Kidney (tissue), 14 donors: ENCODE measurements around the gene OPHN1. TPM values are rescaled to one million over a fixed set of nuclear protein-coding genes. Genes with fewer than 3 reads are reported as not detected.

Source experiments
- DNase-seq, 5 donors: peaks; one replicate each; pipeline ENCODE4 v3.0.0-alpha.2; 2013 to 2020
- FAIRE-seq: peaks from 2 replicates; lab custom pipeline; 2012; peaks lifted over from hg19 to GRCh38; lab: Jason Lieb, UNC
- H3K27ac ChIP-seq, 2 donors: one replicate each; pipeline ENCODE4 v1.7.0; 2013; ENCODE audit warnings: low read depth in 2 of 2, low read length in 2 of 2, inconsistent platforms in 1 of 2
- H3K27me3 ChIP-seq: one replicate; pipeline ENCODE4 v1.7.1; 2013; ENCODE audit warnings: low read length, inconsistent platforms; ENCODE audit not compliant: control insufficient read depth, insufficient read depth
- H3K36me3 ChIP-seq, 3 donors: one replicate each; pipeline versions ENCODE4 v1.7.0 to v1.7.1; 2013; ENCODE audit warnings: low read length in 3 of 3, control low read depth in 1 of 3, inconsistent platforms in 1 of 3; ENCODE audit not compliant: insufficient read depth in 3 of 3, control insufficient read depth in 2 of 3
- H3K4me1 ChIP-seq, 3 donors: one replicate each; pipeline versions ENCODE4 v1.7.0 to v1.7.1; 2013; ENCODE audit warnings: low read length in 3 of 3, inconsistent platforms in 1 of 3, low read depth in 1 of 3; ENCODE audit not compliant: control insufficient read depth in 2 of 3, insufficient read depth in 2 of 3
- H3K4me3 ChIP-seq, 3 donors: one replicate each; pipeline versions ENCODE4 v1.7.0 to v1.8.1; 2013; ENCODE audit warnings: low read length in 3 of 3, control low read depth in 1 of 3, inconsistent platforms in 1 of 3
- H3K9ac ChIP-seq, 3 donors: one replicate each; pipeline versions ENCODE4 v1.7.0 to v1.7.1; 2013; ENCODE audit warnings: low read length in 3 of 3, control low read depth in 1 of 3, inconsistent platforms in 1 of 3
- H3K9me3 ChIP-seq, 3 donors: one replicate each; pipeline versions ENCODE4 v1.7.0 to v1.7.1; 2013; ENCODE audit warnings: low read length in 3 of 3, control low read depth in 1 of 3, inconsistent platforms in 1 of 3; ENCODE audit not compliant: control insufficient read depth in 2 of 3, insufficient read depth in 1 of 3
- CTCF ChIP-seq: IDR thresholded peaks from 3 replicates; pipeline ENCODE4 v1.5.1; 2012; ENCODE audit warnings: mild to moderate bottlenecking, moderate library complexity, borderline replicate concordance; ENCODE audit not compliant: insufficient read depth; ENCODE audit errors: extremely low read depth
- intact Hi-C: fragments of 100-400 bp; cut with DNase I; formaldehyde crosslinking; loops from one replicate; pipeline ENCODE4 v1.11.1; 2022
- polyA plus RNA-seq: library from polyadenylated mRNA; stranded (reverse); fragments of 350-450 nt; fragmentation: Illumina TruSeq; extraction: RNeasy Lipid Tissue Mini Kit (QIAGEN cat#74804); gene quantifications from one replicate; pipeline ENCODE4 v1.2.3, GENCODE V29; 2014; ENCODE audit warnings: low read depth, low replicate concordance; ENCODE audit not compliant: insufficient read depth
- total RNA-seq: library from RNA; stranded (reverse); fragmentation: NEBNext Ultra II Directional; extraction: Animal tissue kit (Norgen Biotek cat#: 25700); gene quantifications from one replicate; pipeline ENCODE4 v1.2.1, GENCODE V29; 2021
- donor health status: control.
- donor health status: control.
- donor health status: control.
- donor health status: control.
- donor health status: control.
- donor health status: DM: yes; HTN: yes; CAD: no.
- donor health status: Normal renal cell carcinoma (clear cell type).

OPHN1 gene
- total and polyA plus RNA-seq, 2 donors from 2014 or later, result 1.9 to 9.5 TPM

GRCh38 chrX:68061206-68061535 lies 372.1 kb downstream of the OPHN1 start:
- no peak for FAIRE-seq
- peak in 1 of 5 donors; percentile 5 for DNase-seq
- no peak for TF ChIP-seq CTCF
- Histone ChIP-seq H3K9me3 (no peaks in the 10 kb centered on the region), H3K4me1 (peaks cover 0 to 6% (median 0%) of the 10 kb centered on the region in 3 donors), H3K27ac (peak overlapping the region in 1 of 2 donors; percentile 49), H3K27me3 (no peaks in the 10 kb centered on the region), H3K9ac (no peak overlapping the region), H3K4me3 (no peak overlapping the region), H3K36me3 (no peaks in the 10 kb centered on the region)
- intact Hi-C loops, result no loop called here

- H3K4me1 ChIP-seq, result peaks cover 0 to 6% (median 0%) of the 10 kb centered on the region in 3 donors
- intact Hi-C loops, result no loop called here
- TF ChIP-seq CTCF, result no peak
- no peak overlapping the region for H3K27ac ChIP-seq
- FAIRE-seq, result no peak
- no peaks in the 10 kb centered on the region for H3K27me3 ChIP-seq
- peak in 2 of 5 donors; percentile 17 to 37 for DNase-seq
- H3K9me3 ChIP-seq, result no peaks in the 10 kb centered on the region
- H3K36me3 ChIP-seq, result no peaks in the 10 kb centered on the region
- no peak overlapping the region for H3K9ac ChIP-seq
- no peak overlapping the region for H3K4me3 ChIP-seq
Measured at GRCh38 chrX:68060506-68061205, 372.6 kb downstream of the OPHN1 start.

GRCh38 chrX:68059469-68059868 lies 373.8 kb downstream of the OPHN1 start:
- Histone ChIP-seq H3K27ac (no peak overlapping the region), H3K4me1 (peaks cover 0 to 6% (median 0%) of the 10 kb centered on the region in 3 donors), H3K9ac (no peak overlapping the region), H3K9me3 (no peaks in the 10 kb centered on the region), H3K4me3 (no peak overlapping the region), H3K27me3 (no peaks in the 10 kb centered on the region), H3K36me3 (no peaks in the 10 kb centered on the region)
- FAIRE-seq, result no peak
- intact Hi-C loops, result no loop called here
- DNase-seq, result no peak
- no peak for TF ChIP-seq CTCF

DNA sequence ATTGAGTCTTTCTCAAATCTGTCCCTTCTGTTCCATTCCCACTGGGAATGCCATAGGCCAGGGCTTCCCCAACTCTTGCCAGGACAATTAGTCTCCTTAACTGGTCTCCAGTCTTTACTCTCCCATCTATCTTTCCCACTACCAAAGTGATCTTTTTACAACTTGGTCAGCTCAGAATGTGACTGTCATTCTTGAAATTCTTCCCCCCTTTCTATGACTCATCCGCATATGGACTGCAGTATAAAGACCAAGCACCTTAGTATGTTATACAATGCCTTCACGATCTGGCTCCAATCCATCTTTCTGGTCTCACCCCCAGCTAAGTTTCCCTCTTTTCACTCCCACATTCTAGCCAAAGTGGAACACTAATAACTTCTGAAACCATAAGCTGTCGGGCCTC lies 383.8 kb downstream of the OPHN1 start:
- FAIRE-seq (no peak), DNase-seq (no peak)
- no peaks in the 10 kb centered on the region for H3K27me3 ChIP-seq
- no peak overlapping the region for H3K9ac ChIP-seq
- H3K36me3 ChIP-seq, result no peaks in the 10 kb centered on the region
- no peak overlapping the region for H3K27ac ChIP-seq
- H3K9me3 ChIP-seq, result no peaks in the 10 kb centered on the region
- H3K4me3 ChIP-seq, result no peak overlapping the region
- intact Hi-C loops, result no loop called here
- no peak for TF ChIP-seq CTCF
- peaks cover 0 to 2% (median 0%) of the 10 kb centered on the region in 3 donors for H3K4me1 ChIP-seq
